Activated naive CD4-positive, alpha-beta T cell treated with anti-CD3 and anti-CD28 coated beads, Interleukin-2, amount 50 U/mL, for 24 hours (primary cell): ENCODE results near the gene SLCO4A1.
"Not testable (repeated sequence)": the region's sequence is repeated elsewhere in the genome, so short reads cannot be mapped to it uniquely, and the experiment has no call there.

Experiments
- H3K27ac Mint-ChIP-seq: one replicate; pipeline ENCODE4 v1.8.0; 2021; ENCODE audit warnings: mild to moderate bottlenecking, mixed read lengths
- H3K27me3 Mint-ChIP-seq: one replicate; pipeline ENCODE4 v1.8.0; 2021; ENCODE audit warnings: mixed read lengths
- H3K36me3 Mint-ChIP-seq: one replicate; pipeline ENCODE4 v1.8.0; 2021; ENCODE audit warnings: mixed read lengths
- H3K4me1 Mint-ChIP-seq: one replicate; pipeline ENCODE4 v1.8.0; 2021; ENCODE audit warnings: mixed read lengths
- H3K4me3 Mint-ChIP-seq: one replicate; pipeline ENCODE4 v1.8.0; 2021; ENCODE audit warnings: mild to moderate bottlenecking, mixed read lengths
- H3K9me3 Mint-ChIP-seq: one replicate; pipeline ENCODE4 v1.8.0; 2021; ENCODE audit warnings: mixed read lengths

SLCO4A1 gene

GRCh38 chr20:62625516-62625915, 16.8 kb upstream of the SLCO4A1 start:
- H3K27ac Mint-ChIP-seq, result no peak overlapping the region
- no peak overlapping the region for H3K4me3 Mint-ChIP-seq
- peaks cover 17% of the 10 kb centered on the region for H3K4me1 Mint-ChIP-seq

DNA sequence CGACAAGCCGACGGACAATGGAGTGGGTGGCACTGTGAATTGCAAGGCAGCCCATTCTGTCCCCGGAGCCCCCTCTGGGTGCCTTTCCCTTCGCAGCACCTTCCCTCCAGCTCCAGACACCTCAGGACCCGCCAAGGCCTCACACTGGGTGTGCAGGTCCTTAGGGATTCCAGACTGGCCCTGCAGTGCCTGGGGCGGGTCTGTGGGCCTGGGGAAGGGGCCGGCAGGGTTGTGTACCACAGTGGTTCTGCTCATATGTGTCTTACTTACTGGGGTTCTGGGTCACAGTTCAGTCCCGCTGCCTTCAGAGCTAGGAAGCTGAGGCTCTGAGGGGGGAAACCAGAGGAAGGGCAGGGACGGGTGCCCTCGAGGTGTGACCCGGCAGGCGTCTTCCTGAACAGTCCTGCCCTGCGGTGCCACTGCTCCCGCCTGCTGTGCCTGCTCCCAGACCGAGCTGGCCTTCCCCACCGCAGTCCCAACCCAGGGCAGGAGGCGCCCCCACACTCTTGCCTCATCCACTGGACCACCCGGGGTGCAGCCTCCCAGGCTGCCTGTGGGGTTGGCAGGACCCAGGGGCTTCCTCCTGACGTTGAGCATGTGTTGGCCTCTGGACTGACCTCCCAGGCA, 16.3 kb upstream of the SLCO4A1 start:
- H3K9me3 Mint-ChIP-seq, result no peaks in the 10 kb centered on the region
- H3K27ac Mint-ChIP-seq, result no peak overlapping the region
- H3K36me3 Mint-ChIP-seq, result no peaks in the 10 kb centered on the region
- no peak overlapping the region for H3K4me3 Mint-ChIP-seq
- peaks cover 17% of the 10 kb centered on the region for H3K4me1 Mint-ChIP-seq
- H3K27me3 Mint-ChIP-seq, result no peaks in the 10 kb centered on the region

More at GRCh38 chr20:62625516-62625915, 16.8 kb upstream of the SLCO4A1 start:
- H3K36me3 Mint-ChIP-seq, result no peaks in the 10 kb centered on the region
- H3K27me3 Mint-ChIP-seq, result no peaks in the 10 kb centered on the region
- H3K9me3 Mint-ChIP-seq, result no peaks in the 10 kb centered on the region

DNA sequence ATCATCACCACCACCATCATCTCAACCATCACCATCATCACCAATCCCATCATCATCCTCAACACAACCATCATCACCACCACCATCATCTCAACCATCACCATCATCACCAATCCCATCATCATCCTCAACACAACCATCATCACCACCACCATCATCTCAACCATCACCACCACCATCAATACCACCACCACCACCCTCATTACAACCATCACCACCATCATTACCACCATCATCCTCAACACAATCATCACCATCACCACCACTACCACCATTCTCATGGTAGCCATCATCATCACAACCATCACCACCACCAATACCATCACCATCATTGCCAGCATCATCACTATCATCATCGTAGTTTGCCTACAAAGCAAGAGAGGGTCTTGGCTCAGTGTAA, 14.9 kb upstream of the SLCO4A1 start:
- H3K27ac Mint-ChIP-seq, H3K36me3 Mint-ChIP-seq: not testable (repeated sequence)

DNA sequence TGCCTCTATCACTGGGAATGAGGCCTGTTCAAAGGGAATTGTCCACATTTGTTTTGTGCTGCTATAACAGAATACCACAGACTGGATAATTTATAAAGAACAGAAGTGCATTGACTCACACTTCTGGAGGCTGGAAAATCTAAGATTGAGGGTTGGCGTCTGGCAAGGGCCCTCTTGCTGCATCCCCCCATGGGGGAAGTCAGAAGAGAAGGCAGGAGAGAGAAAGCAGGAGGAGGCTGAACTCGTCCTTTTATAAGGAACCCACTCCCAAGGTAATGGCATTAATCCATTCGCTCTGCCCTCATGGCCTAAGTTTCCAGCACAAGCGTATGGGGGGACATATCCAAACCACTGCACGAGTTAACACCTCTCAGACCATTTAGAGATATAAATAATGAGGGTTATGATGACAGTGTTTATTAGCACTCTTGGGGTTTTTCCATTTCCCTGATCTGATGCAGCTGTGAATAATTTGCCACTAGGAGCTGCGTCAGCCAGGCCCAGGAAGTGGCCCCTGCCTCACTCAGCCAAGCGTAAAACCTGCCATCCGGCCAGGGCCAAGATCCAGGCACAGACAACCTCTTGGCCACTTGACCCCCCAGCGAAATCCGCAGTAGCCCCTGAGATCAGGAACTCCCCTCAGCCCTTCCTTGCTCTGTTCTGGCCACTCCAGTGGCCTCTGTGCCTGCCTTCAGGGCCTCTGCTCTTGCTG, 14.2 kb upstream of the SLCO4A1 start:
- Mint-ChIP-seq H3K36me3 (no peaks in the 10 kb centered on the region), H3K27ac (no peak overlapping the region), H3K4me1 (peaks cover 11% of the 10 kb centered on the region), H3K9me3 (no peaks in the 10 kb centered on the region), H3K27me3 (peaks cover 3% of the 10 kb centered on the region), H3K4me3 (no peak overlapping the region)

More for the DNA sequence above, 14.9 kb upstream of the SLCO4A1 start:
- not testable (repeated sequence) for H3K9me3 Mint-ChIP-seq, H3K4me3 Mint-ChIP-seq, H3K27me3 Mint-ChIP-seq
- peaks cover 13% of the 10 kb centered on the region for H3K4me1 Mint-ChIP-seq

GRCh38 chr20:62628691-62629090, 13.6 kb upstream of the SLCO4A1 start:
- H3K36me3 Mint-ChIP-seq, result no peaks in the 10 kb centered on the region
- peaks cover 5% of the 10 kb centered on the region for H3K4me1 Mint-ChIP-seq
- no peaks in the 10 kb centered on the region for H3K9me3 Mint-ChIP-seq
- no peak overlapping the region for H3K27ac Mint-ChIP-seq
- peaks cover 3% of the 10 kb centered on the region for H3K27me3 Mint-ChIP-seq
- no peak overlapping the region for H3K4me3 Mint-ChIP-seq

GRCh38 chr20:62629864-62630470, 12.3 kb upstream of the SLCO4A1 start:
- peaks cover 3% of the 10 kb centered on the region for H3K27me3 Mint-ChIP-seq
- H3K27ac Mint-ChIP-seq, result no peak overlapping the region
- H3K36me3 Mint-ChIP-seq, result no peaks in the 10 kb centered on the region
- no peaks in the 10 kb centered on the region for H3K4me1 Mint-ChIP-seq
- no peaks in the 10 kb centered on the region for H3K9me3 Mint-ChIP-seq
- no peak overlapping the region for H3K4me3 Mint-ChIP-seq

GRCh38 chr20:62631336-62632308, 10.7 kb upstream of the SLCO4A1 start:
- Mint-ChIP-seq H3K27me3 (peaks cover 3% of the 10 kb centered on the region), H3K36me3 (no peaks in the 10 kb centered on the region), H3K4me3 (no peak overlapping the region), H3K9me3 (no peaks in the 10 kb centered on the region), H3K27ac (peak overlapping the region; percentile 0), H3K4me1 (no peaks in the 10 kb centered on the region)

- H3K9me3 Mint-ChIP-seq, result no peaks in the 10 kb centered on the region
- no peaks in the 10 kb centered on the region for H3K4me1 Mint-ChIP-seq
- H3K4me3 Mint-ChIP-seq, result no peak overlapping the region
- H3K36me3 Mint-ChIP-seq, result no peaks in the 10 kb centered on the region
- H3K27me3 Mint-ChIP-seq, result peaks cover 3% of the 10 kb centered on the region
- H3K27ac Mint-ChIP-seq, result no peak overlapping the region
Observed at GRCh38 chr20:62632575-62633090, 9.7 kb upstream of the SLCO4A1 start.

- Mint-ChIP-seq H3K4me1 (no peaks in the 10 kb centered on the region), H3K27me3 (peaks cover 3% of the 10 kb centered on the region), H3K4me3 (no peak overlapping the region), H3K36me3 (no peaks in the 10 kb centered on the region), H3K27ac (no peak overlapping the region), H3K9me3 (no peaks in the 10 kb centered on the region)
Observed at GRCh38 chr20:62633598-62634329, 8.5 kb upstream of the SLCO4A1 start.

DNA sequence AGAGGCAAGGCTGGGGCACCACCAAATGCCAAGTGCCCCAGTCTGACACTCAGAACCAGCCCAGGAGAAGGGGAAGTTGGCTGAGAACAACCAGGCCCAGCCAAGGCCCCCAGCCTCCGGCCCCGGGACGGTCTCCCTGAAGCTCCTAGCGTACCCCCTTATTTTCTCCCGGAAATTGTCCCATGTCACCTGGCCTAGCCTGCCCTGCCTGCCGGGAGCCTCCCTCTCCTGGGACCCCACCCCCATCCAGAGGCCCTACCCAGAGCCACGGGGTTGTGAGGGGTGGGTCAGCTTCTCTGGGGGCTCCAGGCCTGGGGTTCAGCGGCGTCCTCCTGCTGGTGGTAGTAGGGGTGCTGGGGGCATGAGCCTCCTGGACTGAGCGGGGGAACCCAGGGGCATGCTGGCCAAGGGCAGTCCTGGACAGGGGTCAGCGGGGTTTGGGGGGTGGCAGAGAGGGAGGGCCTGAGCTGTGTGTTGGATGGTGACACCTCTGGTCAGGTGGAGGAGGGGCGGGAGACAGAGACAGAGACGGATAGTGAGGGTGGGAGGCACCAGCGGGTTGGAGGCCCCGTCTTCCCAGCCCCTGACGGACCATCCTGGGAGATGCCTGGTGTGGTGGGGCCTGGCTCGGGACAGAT, 7.9 kb upstream of the SLCO4A1 start:
- no peak overlapping the region for H3K27ac Mint-ChIP-seq
- no peaks in the 10 kb centered on the region for H3K36me3 Mint-ChIP-seq
- H3K27me3 Mint-ChIP-seq, result peaks cover 3% of the 10 kb centered on the region
- H3K9me3 Mint-ChIP-seq, result no peaks in the 10 kb centered on the region
- no peak overlapping the region for H3K4me3 Mint-ChIP-seq
- H3K4me1 Mint-ChIP-seq, result no peaks in the 10 kb centered on the region

- peaks cover 3% of the 10 kb centered on the region for H3K27me3 Mint-ChIP-seq
- no peaks in the 10 kb centered on the region for H3K9me3 Mint-ChIP-seq
- H3K36me3 Mint-ChIP-seq, result no peaks in the 10 kb centered on the region
- no peaks in the 10 kb centered on the region for H3K4me1 Mint-ChIP-seq
- peak overlapping the region; percentile 15 for H3K4me3 Mint-ChIP-seq
- no peak overlapping the region for H3K27ac Mint-ChIP-seq
Observed at GRCh38 chr20:62635232-62635631, 7.1 kb upstream of the SLCO4A1 start.

- no peak overlapping the region for H3K27ac Mint-ChIP-seq
- H3K27me3 Mint-ChIP-seq, result peaks cover 3% of the 10 kb centered on the region
- H3K9me3 Mint-ChIP-seq, result no peaks in the 10 kb centered on the region
- H3K4me1 Mint-ChIP-seq, result no peaks in the 10 kb centered on the region
- H3K36me3 Mint-ChIP-seq, result no peaks in the 10 kb centered on the region
- no peak overlapping the region for H3K4me3 Mint-ChIP-seq
Observed at GRCh38 chr20:62635852-62636251, 6.5 kb upstream of the SLCO4A1 start.

GRCh38 chr20:62636446-62636845, 5.9 kb upstream of the SLCO4A1 start:
- Mint-ChIP-seq H3K4me1 (no peaks in the 10 kb centered on the region), H3K27me3 (peaks cover 3% of the 10 kb centered on the region), H3K9me3 (no peaks in the 10 kb centered on the region), H3K4me3 (no peak overlapping the region), H3K27ac (no peak overlapping the region), H3K36me3 (no peaks in the 10 kb centered on the region)

- no peaks in the 10 kb centered on the region for H3K36me3 Mint-ChIP-seq
- peaks cover 3% of the 10 kb centered on the region for H3K27me3 Mint-ChIP-seq
- H3K4me3 Mint-ChIP-seq, result no peak overlapping the region
- H3K9me3 Mint-ChIP-seq, result no peaks in the 10 kb centered on the region
- no peak overlapping the region for H3K27ac Mint-ChIP-seq
- no peaks in the 10 kb centered on the region for H3K4me1 Mint-ChIP-seq
Observed at GRCh38 chr20:62637110-62637509, 5.2 kb upstream of the SLCO4A1 start.
